CD4-positive, CD25-positive, alpha-beta regulatory T cell (primary cell): Measurements from ENCODE around the gene LIMCH1. TPM values are rescaled to one million over a fixed set of nuclear protein-coding genes. Genes with fewer than 3 reads are reported as not detected.

Source experiments
- ATAC-seq, 2 donors: fragments of 150-1000 bp; cut with Tn5 transposase; one replicate each; pipeline ENCODE4 v1.10.0; 2021; ENCODE audit warnings: low read depth in 2 of 2, moderate number of reproducible peaks in 2 of 2, moderate library complexity in 1 of 2
- DNase-seq, 3 donors: peaks; one replicate each; pipeline versions ENCODE4 v3.0.0 to v3.0.0-alpha.2; 2012 to 2022; ENCODE audit warnings: mixed read lengths in 1 of 3
- H3K27ac ChIP-seq: one replicate; pipeline ENCODE4 v1.7.0; 2013; ENCODE audit warnings: mild to moderate bottlenecking, low read length; ENCODE audit not compliant: insufficient read depth, poor library complexity, severe bottlenecking
- H3K27me3 ChIP-seq: one replicate; pipeline ENCODE4 v1.7.0; 2013; ENCODE audit warnings: low read length; ENCODE audit not compliant: control insufficient read depth, insufficient read depth
- H3K36me3 ChIP-seq: one replicate; pipeline ENCODE4 v1.7.0; 2013; ENCODE audit warnings: mild to moderate bottlenecking, low read length, moderate library complexity; ENCODE audit not compliant: control insufficient read depth, insufficient read depth
- H3K4me1 ChIP-seq: 2 replicates; pipeline ENCODE4 v1.7.0; 2013; ENCODE audit warnings: mild to moderate bottlenecking, low read length; ENCODE audit not compliant: insufficient read depth, control insufficient read depth, poor library complexity, severe bottlenecking
- H3K4me3 ChIP-seq: one replicate; pipeline ENCODE4 v1.7.0; 2013; ENCODE audit warnings: low read depth, mild to moderate bottlenecking, low read length, moderate library complexity
- H3K9me3 ChIP-seq, 2 experiments: 1 replicate in 1 of 2; 2 replicates in 1 of 2; pipeline ENCODE4 v1.7.0; 2013; ENCODE audit warnings: low read length in 2 of 2, mild to moderate bottlenecking in 1 of 2, moderate library complexity in 1 of 2; ENCODE audit not compliant: control insufficient read depth in 2 of 2
- H3K27ac Mint-ChIP-seq, 3 donors: one replicate each; pipeline ENCODE4 v1.8.0; 2020 to 2022; ENCODE audit warnings: mild to moderate bottlenecking in 3 of 3, mixed read lengths in 3 of 3, moderate library complexity in 2 of 3
- H3K27me3 Mint-ChIP-seq: one replicate; pipeline ENCODE4 v1.8.0; 2022; ENCODE audit warnings: mild to moderate bottlenecking, mixed read lengths
- H3K36me3 Mint-ChIP-seq: one replicate; pipeline ENCODE4 v1.8.0; 2020; ENCODE audit warnings: mixed read lengths
- H3K4me1 Mint-ChIP-seq, 4 donors: one replicate each; pipeline ENCODE4 v1.8.0; 2020 to 2022; ENCODE audit warnings: mixed read lengths in 4 of 4, mild to moderate bottlenecking in 1 of 4
- H3K4me3 Mint-ChIP-seq, 4 donors: one replicate each; pipeline ENCODE4 v1.8.0; 2020 to 2022; ENCODE audit warnings: mild to moderate bottlenecking in 4 of 4, mixed read lengths in 4 of 4, moderate library complexity in 3 of 4
- H3K9me3 Mint-ChIP-seq, 7 donors: one replicate each; pipeline ENCODE4 v1.8.0; 2020 to 2022; ENCODE audit warnings: mixed read lengths in 7 of 7, mild to moderate bottlenecking in 3 of 7, moderate library complexity in 2 of 7
- polyA plus RNA-seq, 4 donors: library from polyadenylated mRNA; unstranded; fragments of 300-500 nt; fragmentation: Illumina TruSeq; gene quantifications; one replicate each; pipeline ENCODE4 v1.2.3, GENCODE V29; 2021
- total RNA-seq: library from RNA; stranded (reverse); gene quantifications from one replicate; pipeline ENCODE4 v1.2.3, GENCODE V29; 2022

LIMCH1 gene
- total and polyA plus RNA-seq, 5 donors from 2014 or later, result 0.07 TPM; not detected in 4

DNA sequence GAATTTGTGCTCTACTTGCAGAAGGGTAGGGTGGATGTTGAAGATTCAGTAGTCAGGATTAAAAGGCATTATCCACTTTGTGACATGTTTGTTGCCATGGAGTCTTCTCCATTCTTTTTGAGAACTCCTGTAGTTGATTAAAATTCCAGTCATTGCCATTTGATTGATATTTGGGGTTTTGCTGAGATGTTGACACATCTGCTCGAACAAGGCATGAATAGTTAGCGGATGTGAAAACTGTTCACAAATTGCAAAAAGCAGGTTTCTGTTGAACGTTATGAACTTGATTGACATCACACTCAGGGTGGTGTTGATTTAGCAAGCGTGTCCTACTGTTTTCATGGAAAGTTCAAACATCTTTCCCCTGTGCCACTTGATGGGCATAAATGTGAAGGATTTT lies 16.9 kb downstream of the LIMCH1 start:
- Histone ChIP-seq H3K4me3 (no peak overlapping the region), H3K27me3 (no peaks in the 10 kb centered on the region), H3K4me1 (no peaks in the 10 kb centered on the region), H3K9me3 (no peaks in the 10 kb centered on the region), H3K36me3 (no peaks in the 10 kb centered on the region), H3K27ac (no peak overlapping the region)
- no peaks in the 10 kb centered on the region for H3K36me3 Mint-ChIP-seq
- no peaks in the 10 kb centered on the region for H3K4me1 Mint-ChIP-seq
- no peak overlapping the region for H3K27ac Mint-ChIP-seq
- DNase-seq (no peak), ATAC-seq (no peak)
- peaks cover 4% of the 10 kb centered on the region for H3K27me3 Mint-ChIP-seq
- H3K4me3 Mint-ChIP-seq, result no peak overlapping the region
- H3K9me3 Mint-ChIP-seq, result peaks cover 0 to 3% (median 0%) of the 10 kb centered on the region in 7 donors

DNA sequence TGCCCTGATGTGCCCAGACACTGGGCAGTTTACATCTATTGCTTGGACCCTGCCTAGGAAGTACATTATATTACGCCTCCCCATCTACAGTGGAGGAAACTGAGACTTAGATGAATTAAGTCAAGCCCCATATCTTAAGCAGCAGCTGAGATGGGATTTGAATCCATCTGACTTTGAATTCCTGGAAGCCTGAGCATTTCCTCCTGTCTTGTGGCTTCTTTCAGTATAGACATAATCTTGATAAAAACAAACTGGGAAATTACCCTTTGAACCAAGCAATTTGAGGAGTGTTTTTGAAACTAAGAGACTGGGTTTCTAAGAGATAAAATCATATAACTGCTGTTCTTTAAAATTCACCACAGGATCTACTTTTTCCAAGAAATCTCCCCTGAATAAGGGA lies 18.6 kb downstream of the LIMCH1 start:
- peaks cover 4% of the 10 kb centered on the region for H3K27me3 Mint-ChIP-seq

DNA sequence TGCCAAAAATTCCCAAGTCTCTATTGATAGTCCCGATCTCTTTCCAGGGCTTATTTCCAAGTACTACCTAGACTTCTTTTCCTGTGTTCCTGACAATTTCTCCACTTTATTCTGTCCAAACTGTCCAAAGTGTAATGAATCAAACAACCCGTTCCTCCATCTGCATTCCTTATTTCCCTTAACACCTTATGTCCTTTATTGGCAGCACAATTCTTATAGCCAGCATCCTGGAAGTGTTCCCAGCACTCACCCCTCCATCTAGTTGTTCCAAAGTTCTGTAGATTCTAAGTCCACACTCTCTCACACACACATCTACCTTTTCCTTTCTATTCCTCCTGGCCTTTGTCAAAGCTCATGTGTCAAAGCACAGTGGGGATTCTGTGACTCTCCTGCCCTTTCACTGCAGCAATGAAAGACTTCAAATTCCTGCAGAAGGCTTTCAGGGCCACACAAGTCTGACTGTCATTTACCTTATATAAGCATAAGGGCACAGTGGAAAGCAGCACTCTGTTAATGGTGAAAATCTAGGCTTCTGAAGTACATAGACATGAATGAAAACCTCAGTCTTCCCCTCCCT lies 22.1 kb downstream of the LIMCH1 start:
- no peak for DNase-seq
- no peaks in the 10 kb centered on the region for H3K4me1 ChIP-seq
- no peak overlapping the region for H3K4me3 ChIP-seq
- peaks cover 0 to 3% (median 0%) of the 10 kb centered on the region in 7 donors for H3K9me3 Mint-ChIP-seq
- H3K36me3 Mint-ChIP-seq, result no peaks in the 10 kb centered on the region
- peaks cover 4% of the 10 kb centered on the region for H3K27me3 Mint-ChIP-seq
- no peaks in the 10 kb centered on the region for H3K36me3 ChIP-seq
- H3K4me3 Mint-ChIP-seq, result no peak overlapping the region
- no peak overlapping the region for H3K27ac Mint-ChIP-seq
- H3K9me3 ChIP-seq, result no peaks in the 10 kb centered on the region
- H3K27me3 ChIP-seq, result no peaks in the 10 kb centered on the region
- no peak overlapping the region for H3K27ac ChIP-seq
- no peaks in the 10 kb centered on the region for H3K4me1 Mint-ChIP-seq
- ATAC-seq, result no peak

More for the DNA sequence above, 18.6 kb downstream of the LIMCH1 start:
- Mint-ChIP-seq H3K27ac (no peak overlapping the region), H3K36me3 (no peaks in the 10 kb centered on the region), H3K9me3 (peaks cover 0 to 3% (median 0%) of the 10 kb centered on the region in 7 donors), H3K4me1 (no peaks in the 10 kb centered on the region), H3K4me3 (no peak overlapping the region)
- Histone ChIP-seq H3K4me1 (no peaks in the 10 kb centered on the region), H3K27me3 (no peaks in the 10 kb centered on the region), H3K9me3 (no peaks in the 10 kb centered on the region), H3K36me3 (no peaks in the 10 kb centered on the region), H3K4me3 (no peak overlapping the region), H3K27ac (no peak overlapping the region)
- no peak for ATAC-seq
- no peak for DNase-seq

DNA sequence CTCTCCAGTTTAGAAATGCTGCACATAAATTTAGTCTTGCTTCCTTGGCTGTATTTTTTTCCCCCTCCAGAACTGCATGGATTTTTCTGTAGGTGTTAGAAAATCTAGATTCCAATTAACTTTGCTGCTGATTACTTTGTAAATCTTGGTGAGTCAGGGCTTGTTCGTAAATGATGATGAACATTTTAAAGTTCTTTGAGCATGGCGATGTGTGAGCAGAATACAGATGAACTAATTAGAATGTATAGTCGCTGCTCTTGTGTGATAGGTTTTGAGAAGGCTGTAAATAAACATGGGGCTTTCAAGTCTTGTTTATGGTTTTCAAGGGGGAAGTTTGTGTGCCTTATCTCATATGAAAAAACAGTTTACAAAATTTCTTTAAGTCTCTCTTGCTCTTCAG lies 23.3 kb downstream of the LIMCH1 start:
- Histone ChIP-seq H3K9me3 (no peaks in the 10 kb centered on the region), H3K36me3 (no peaks in the 10 kb centered on the region), H3K4me1 (no peaks in the 10 kb centered on the region), H3K4me3 (no peak overlapping the region), H3K27me3 (no peaks in the 10 kb centered on the region), H3K27ac (no peak overlapping the region)
- H3K4me1 Mint-ChIP-seq, result no peaks in the 10 kb centered on the region
- no peaks in the 10 kb centered on the region for H3K36me3 Mint-ChIP-seq
- ATAC-seq (no peak), DNase-seq (no peak)
- peaks cover 0 to 3% (median 0%) of the 10 kb centered on the region in 7 donors for H3K9me3 Mint-ChIP-seq
- no peak overlapping the region for H3K4me3 Mint-ChIP-seq
- H3K27me3 Mint-ChIP-seq, result peaks cover 4% of the 10 kb centered on the region
- no peak overlapping the region for H3K27ac Mint-ChIP-seq

DNA sequence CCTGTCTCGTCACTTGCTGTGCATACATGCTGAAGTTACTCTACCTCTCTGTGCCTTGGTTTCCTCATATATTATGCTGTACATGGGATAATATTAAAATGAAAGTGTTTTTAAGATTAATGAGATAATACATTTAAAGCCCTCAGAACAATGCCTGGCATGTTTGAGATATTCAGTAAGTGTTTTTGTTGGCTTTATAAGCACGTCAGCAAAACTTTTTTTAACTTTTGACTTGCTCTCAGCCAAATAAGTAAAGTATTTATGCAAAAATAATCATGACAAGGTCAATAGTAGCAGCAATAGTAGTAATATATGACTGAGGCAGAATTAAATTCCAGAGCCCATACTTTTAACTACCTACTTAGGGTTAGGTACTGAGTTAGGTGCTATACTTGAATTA lies 29.2 kb downstream of the LIMCH1 start:
- H3K36me3 ChIP-seq, result no peaks in the 10 kb centered on the region
- Mint-ChIP-seq H3K36me3 (no peaks in the 10 kb centered on the region), H3K27me3 (no peaks in the 10 kb centered on the region), H3K4me1 (no peaks in the 10 kb centered on the region), H3K4me3 (no peak overlapping the region), H3K27ac (no peak overlapping the region), H3K9me3 (peaks cover 0 to 2% (median 0%) of the 10 kb centered on the region in 7 donors)
- H3K4me1 ChIP-seq, result no peaks in the 10 kb centered on the region
- ATAC-seq (no peak), DNase-seq (no peak)
- H3K4me3 ChIP-seq, result no peak overlapping the region
- no peaks in the 10 kb centered on the region for H3K9me3 ChIP-seq
- H3K27me3 ChIP-seq, result no peaks in the 10 kb centered on the region
- H3K27ac ChIP-seq, result no peak overlapping the region

DNA sequence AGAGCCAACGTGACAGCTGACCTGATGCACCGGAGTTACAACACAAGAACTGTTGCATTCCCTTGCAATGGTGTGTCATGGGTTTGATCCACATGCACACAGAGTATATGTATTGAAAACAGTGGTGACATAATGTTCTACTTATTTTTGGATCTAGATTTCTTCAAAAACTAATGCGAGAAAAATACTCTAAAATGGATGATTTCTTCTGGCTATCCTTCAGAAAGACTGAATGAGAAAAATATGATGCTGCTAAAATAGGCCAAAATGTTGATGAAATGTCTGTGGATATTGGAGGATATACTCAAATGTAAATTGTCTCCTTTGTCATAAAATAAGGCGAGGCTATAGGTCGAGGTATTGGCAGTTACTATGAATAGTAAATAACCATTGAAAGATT lies 30.4 kb downstream of the LIMCH1 start:
- no peak overlapping the region for H3K4me3 Mint-ChIP-seq
- Histone ChIP-seq H3K27me3 (no peaks in the 10 kb centered on the region), H3K4me3 (no peak overlapping the region), H3K36me3 (no peaks in the 10 kb centered on the region), H3K27ac (no peak overlapping the region), H3K4me1 (no peaks in the 10 kb centered on the region), H3K9me3 (no peaks in the 10 kb centered on the region)
- H3K36me3 Mint-ChIP-seq, result no peaks in the 10 kb centered on the region
- H3K9me3 Mint-ChIP-seq, result peaks cover 0 to 2% (median 0%) of the 10 kb centered on the region in 7 donors
- no peaks in the 10 kb centered on the region for H3K27me3 Mint-ChIP-seq
- no peak for DNase-seq
- ATAC-seq, result no peak
- H3K27ac Mint-ChIP-seq, result no peak overlapping the region
- no peaks in the 10 kb centered on the region for H3K4me1 Mint-ChIP-seq

DNA sequence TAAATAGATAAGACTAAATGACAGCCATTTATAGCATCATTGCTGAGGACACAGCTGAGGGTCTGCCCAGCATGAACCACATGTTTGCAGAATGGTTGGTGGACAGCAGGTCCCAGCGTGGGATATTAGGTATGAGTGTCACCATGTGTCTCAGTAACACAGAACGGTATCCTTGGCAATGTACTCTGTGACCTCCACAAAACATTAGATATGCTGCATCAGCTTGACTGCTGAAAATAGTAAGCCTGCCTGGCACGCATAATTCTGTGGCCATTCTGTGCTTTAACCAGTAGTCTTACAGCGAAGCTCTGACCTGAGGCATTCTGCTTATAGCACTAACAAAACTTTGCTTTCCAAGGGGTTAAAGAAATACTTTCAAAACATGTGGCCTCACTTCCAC lies 32.0 kb downstream of the LIMCH1 start:
- DNase-seq (no peak), ATAC-seq (no peak)
- H3K4me1 ChIP-seq, result no peaks in the 10 kb centered on the region
- no peak overlapping the region for H3K4me3 ChIP-seq
- no peak overlapping the region for H3K4me3 Mint-ChIP-seq
- H3K27ac Mint-ChIP-seq, result no peak overlapping the region
- H3K9me3 Mint-ChIP-seq, result peaks cover 0 to 2% (median 0%) of the 10 kb centered on the region in 7 donors
- H3K27me3 Mint-ChIP-seq, result no peaks in the 10 kb centered on the region
- no peaks in the 10 kb centered on the region for H3K36me3 Mint-ChIP-seq
- H3K27ac ChIP-seq, result no peak overlapping the region
- no peaks in the 10 kb centered on the region for H3K9me3 ChIP-seq
- no peaks in the 10 kb centered on the region for H3K4me1 Mint-ChIP-seq
- no peaks in the 10 kb centered on the region for H3K27me3 ChIP-seq
- no peaks in the 10 kb centered on the region for H3K36me3 ChIP-seq

DNA sequence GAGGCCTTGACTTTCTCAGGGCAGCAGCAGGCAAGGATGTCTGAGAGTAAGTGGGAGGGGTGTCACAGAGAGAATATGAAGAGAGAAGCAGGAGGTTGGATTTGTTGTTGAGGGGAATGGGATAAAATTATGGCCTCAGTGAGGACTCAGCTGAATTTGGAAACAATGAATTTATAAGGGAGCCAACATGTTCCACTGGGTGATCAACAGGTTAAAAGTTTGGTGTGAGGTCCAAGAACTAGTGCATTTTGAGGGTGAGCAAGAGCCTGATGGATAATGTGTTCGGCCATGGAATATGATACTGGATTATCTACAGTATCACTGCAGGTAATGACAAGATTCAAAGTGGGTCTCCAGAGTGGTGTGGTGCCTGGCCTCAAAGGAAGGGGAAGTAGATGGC lies 33.5 kb downstream of the LIMCH1 start:
- H3K27me3 Mint-ChIP-seq, result no peaks in the 10 kb centered on the region
- H3K27ac Mint-ChIP-seq, result no peak overlapping the region
- Histone ChIP-seq H3K27ac (no peak overlapping the region), H3K4me3 (no peak overlapping the region), H3K36me3 (no peaks in the 10 kb centered on the region), H3K4me1 (no peaks in the 10 kb centered on the region), H3K9me3 (no peaks in the 10 kb centered on the region), H3K27me3 (no peaks in the 10 kb centered on the region)
- no peak overlapping the region for H3K4me3 Mint-ChIP-seq
- no peaks in the 10 kb centered on the region for H3K4me1 Mint-ChIP-seq
- ATAC-seq (no peak), DNase-seq (no peak)
- no peaks in the 10 kb centered on the region for H3K36me3 Mint-ChIP-seq
- H3K9me3 Mint-ChIP-seq, result peaks cover 0 to 2% (median 0%) of the 10 kb centered on the region in 7 donors
